Liver (tissue), 9 donors: ENCODE measurements around the gene MPPED2. TPM values are rescaled to one million over a fixed set of nuclear protein-coding genes. Genes with fewer than 3 reads are reported as not detected.

Source experiments
- DNase-seq: peaks from one replicate; pipeline ENCODE4 v3.0.0-alpha.2; 2017; ENCODE audit warnings: low spot score
- H3K27ac ChIP-seq, 2 donors: one replicate each; pipeline ENCODE4 v1.7.0; 2013; ENCODE audit warnings: inconsistent platforms in 2 of 2, low read length in 2 of 2, control low read depth in 1 of 2, low read depth in 1 of 2, mild to moderate bottlenecking in 1 of 2
- H3K27me3 ChIP-seq, 4 donors: one replicate each; pipeline versions ENCODE4 v1.6.1 to v1.7.0; 2013; ENCODE audit warnings: low read length in 3 of 4, inconsistent platforms in 1 of 4, mild to moderate bottlenecking in 1 of 4, moderate library complexity in 1 of 4; ENCODE audit not compliant: control insufficient read depth in 4 of 4, insufficient read depth in 4 of 4
- H3K36me3 ChIP-seq, 4 donors: one replicate each; pipeline versions ENCODE4 v1.6.1 to v1.7.0; 2013; ENCODE audit warnings: low read length in 3 of 4, mild to moderate bottlenecking in 3 of 4, low read depth in 1 of 4, moderate library complexity in 1 of 4; ENCODE audit not compliant: control insufficient read depth in 4 of 4, insufficient read depth in 3 of 4
- H3K4me1 ChIP-seq, 4 donors: one replicate each; pipeline versions ENCODE4 v1.6.1 to v1.7.0; 2013; ENCODE audit warnings: low read length in 3 of 4, mild to moderate bottlenecking in 3 of 4, moderate library complexity in 1 of 4; ENCODE audit not compliant: control insufficient read depth in 4 of 4, insufficient read depth in 4 of 4
- H3K4me3 ChIP-seq, 3 donors: one replicate each; pipeline versions ENCODE4 v1.6.1 to v1.7.0; 2013; ENCODE audit warnings: low read length in 3 of 3, control low read depth in 1 of 3, low read depth in 1 of 3, mild to moderate bottlenecking in 1 of 3
- H3K9ac ChIP-seq, 2 donors: one replicate each; pipeline ENCODE4 v1.7.0; 2013; ENCODE audit warnings: low read length in 2 of 2, mild to moderate bottlenecking in 2 of 2, moderate library complexity in 2 of 2, control low read depth in 1 of 2, low read depth in 1 of 2
- H3K9me3 ChIP-seq, 4 donors: one replicate each; pipeline versions ENCODE4 v1.6.1 to v1.7.0; 2013; ENCODE audit warnings: low read length in 3 of 4; ENCODE audit not compliant: control insufficient read depth in 4 of 4
- ATF3 ChIP-seq: IDR thresholded peaks from 2 replicates; pipeline ENCODE4 v1.6.1; 2016; ENCODE audit warnings: antibody characterized with exemption
- EGR1 ChIP-seq, 2 donors: IDR thresholded peaks; 2 replicates each; pipeline ENCODE4 v1.6.1; 2016 to 2018; ENCODE audit warnings: antibody characterized with exemption in 2 of 2, low read depth in 2 of 2
- FOXA1 ChIP-seq: IDR thresholded peaks from 2 replicates; pipeline ENCODE4 v1.6.1; 2016; ENCODE audit warnings: antibody characterized with exemption
- FOXA2 ChIP-seq: IDR thresholded peaks from 2 replicates; pipeline ENCODE4 v1.6.1; 2016; ENCODE audit warnings: antibody characterized with exemption
- GABPA ChIP-seq, 2 donors: IDR thresholded peaks in 1 of 2; conservative IDR thresholded peaks in 1 of 2; 2 replicates each; pipeline ENCODE4 v1.6.1; 2016; ENCODE audit warnings: antibody characterized with exemption in 2 of 2, mild to moderate bottlenecking in 1 of 2, moderate library complexity in 1 of 2
- HNF4A ChIP-seq, 2 donors: conservative IDR thresholded peaks; 2 replicates each; pipeline ENCODE4 v1.6.1; 2016; ENCODE audit warnings: antibody characterized with exemption in 2 of 2, mild to moderate bottlenecking in 2 of 2
- HNF4G ChIP-seq: IDR thresholded peaks from 2 replicates; pipeline ENCODE4 v1.6.1; 2016; ENCODE audit warnings: antibody characterized with exemption
- JUND ChIP-seq, 2 donors: IDR thresholded peaks; 2 replicates each; pipeline ENCODE4 v1.6.1; 2016; ENCODE audit warnings: antibody characterized with exemption in 2 of 2
- NR2F2 ChIP-seq: IDR thresholded peaks from 2 replicates; pipeline ENCODE4 v1.6.1; 2016; ENCODE audit warnings: antibody characterized with exemption
- RAD21 ChIP-seq, 2 donors: IDR thresholded peaks; 2 replicates each; pipeline ENCODE4 v1.6.1; 2016; ENCODE audit warnings: antibody characterized with exemption in 2 of 2, mild to moderate bottlenecking in 2 of 2
- RXRA ChIP-seq, 2 donors: IDR thresholded peaks; 2 replicates each; pipeline ENCODE4 v1.6.1; 2017 to 2018; ENCODE audit warnings: antibody characterized with exemption in 2 of 2, mild to moderate bottlenecking in 1 of 2
- SP1 ChIP-seq: IDR thresholded peaks from 2 replicates; pipeline ENCODE4 v1.6.1; 2018; ENCODE audit warnings: antibody characterized with exemption, mild to moderate bottlenecking
- TAF1 ChIP-seq: conservative IDR thresholded peaks from 2 replicates; pipeline ENCODE4 v1.6.1; 2016; ENCODE audit warnings: antibody characterized with exemption, mild to moderate bottlenecking
- YY1 ChIP-seq: IDR thresholded peaks from 2 replicates; pipeline ENCODE4 v1.6.1; 2016; ENCODE audit warnings: antibody characterized with exemption, mild to moderate bottlenecking
- WGBS: extraction: QIAGEN DNeasy Blood & Tissue Kit; methylation state at CpG from one replicate; pipeline ENCODE4 v1.1.7; 2013; 5-methylcytosine and 5-hydroxymethylcytosine counted together
- polyA plus RNA-seq, 2 donors: library from polyadenylated mRNA; stranded (reverse) in 1 of 2; unstranded in 1 of 2; fragments of 200-250 nt in 1 of 2; fragments of >200 nt in 1 of 2; fragmentation: Nextera tagmentation in 1 of 2; extraction: Ambion mirVana in 1 of 2; gene quantifications; one replicate each; pipeline versions ENCODE4 v1.2.1 to v1.2.3, GENCODE V29; 2013 to 2015
- total RNA-seq, 2 donors: library from RNA; depleted of rRNA; stranded (reverse); fragments of >200 nt; gene quantifications; one replicate each; pipeline ENCODE4 v1.2.3, GENCODE V29; 2014
- TF ChIP-seq, protein P1 (sequence below): IDR thresholded peaks from 2 replicates; pipeline ENCODE4 v1.6.1; 2016; ENCODE audit warnings: antibody characterized with exemption
- TF ChIP-seq, protein P2 (sequence below): fragments of 150-350 bp; IDR thresholded peaks from 2 replicates; pipeline ENCODE4 v1.5.1; 2017; ENCODE audit warnings: improper control_type of control experiment, low read depth, low read length; ENCODE audit not compliant: missing input control
- TF ChIP-seq, protein P3 (sequence below): IDR thresholded peaks from 2 replicates; pipeline ENCODE4 v1.6.1; 2016; ENCODE audit warnings: antibody characterized with exemption
- TF ChIP-seq, protein P4 (sequence below): IDR thresholded peaks from 2 replicates; pipeline ENCODE4 v1.6.1; 2016; ENCODE audit warnings: antibody characterized with exemption, mild to moderate bottlenecking
- donor health status: healthy.
- donor health status: healthy.
- donor health status: healthy.
- donor health status: healthy.
- donor health status: healthy.

MPPED2 gene
- total and polyA plus RNA-seq, 4 donors = 0.22 to 1.6 (median 0.47) TPM

DNA sequence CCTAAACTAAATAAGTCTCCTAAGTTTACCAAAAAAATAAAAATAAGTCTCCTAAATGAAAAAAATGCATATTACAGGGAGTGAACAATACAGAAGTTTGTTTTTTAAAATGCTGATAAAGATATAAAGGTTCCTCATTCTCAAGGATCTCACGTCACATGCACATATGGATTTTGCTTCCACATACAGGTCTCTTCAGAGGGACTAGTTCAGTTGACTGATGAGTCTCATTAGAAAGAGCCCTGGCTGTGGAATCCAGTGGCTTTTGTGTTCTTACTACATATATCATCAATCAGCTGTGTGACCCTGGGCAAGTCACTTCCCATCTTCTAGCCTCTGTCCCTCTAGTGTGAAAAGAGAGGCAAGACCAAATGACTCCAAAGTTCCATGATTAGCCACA, 43.1 kb downstream of the MPPED2 start:
- H3K27me3 ChIP-seq = no peaks in the 10 kb centered on the region
- DNase-seq = no peak
- H3K9ac ChIP-seq = no peak overlapping the region
- H3K4me1 ChIP-seq = peaks cover 0 to 5% (median under 1%) of the 10 kb centered on the region in 4 donors
- TF ChIP-seq, protein P1, sequence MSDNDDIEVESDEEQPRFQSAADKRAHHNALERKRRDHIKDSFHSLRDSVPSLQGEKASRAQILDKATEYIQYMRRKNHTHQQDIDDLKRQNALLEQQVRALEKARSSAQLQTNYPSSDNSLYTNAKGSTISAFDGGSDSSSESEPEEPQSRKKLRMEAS = no peak
- TF ChIP-seq, protein P2, sequence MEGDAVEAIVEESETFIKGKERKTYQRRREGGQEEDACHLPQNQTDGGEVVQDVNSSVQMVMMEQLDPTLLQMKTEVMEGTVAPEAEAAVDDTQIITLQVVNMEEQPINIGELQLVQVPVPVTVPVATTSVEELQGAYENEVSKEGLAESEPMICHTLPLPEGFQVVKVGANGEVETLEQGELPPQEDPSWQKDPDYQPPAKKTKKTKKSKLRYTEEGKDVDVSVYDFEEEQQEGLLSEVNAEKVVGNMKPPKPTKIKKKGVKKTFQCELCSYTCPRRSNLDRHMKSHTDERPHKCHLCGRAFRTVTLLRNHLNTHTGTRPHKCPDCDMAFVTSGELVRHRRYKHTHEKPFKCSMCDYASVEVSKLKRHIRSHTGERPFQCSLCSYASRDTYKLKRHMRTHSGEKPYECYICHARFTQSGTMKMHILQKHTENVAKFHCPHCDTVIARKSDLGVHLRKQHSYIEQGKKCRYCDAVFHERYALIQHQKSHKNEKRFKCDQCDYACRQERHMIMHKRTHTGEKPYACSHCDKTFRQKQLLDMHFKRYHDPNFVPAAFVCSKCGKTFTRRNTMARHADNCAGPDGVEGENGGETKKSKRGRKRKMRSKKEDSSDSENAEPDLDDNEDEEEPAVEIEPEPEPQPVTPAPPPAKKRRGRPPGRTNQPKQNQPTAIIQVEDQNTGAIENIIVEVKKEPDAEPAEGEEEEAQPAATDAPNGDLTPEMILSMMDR = no peak
- TF ChIP-seq SP1 (no peak), ATF3 (no peak), NR2F2 (no peak), EGR1 (IDR thresholded peaks at IDR 0.05; ENCODE audit: low read depth in 2 of 2) (no peak), GABPA (IDR thresholded peaks at IDR 0.05 in 1 of 2, conservative IDR thresholded peaks at IDR 0.05 in 1 of 2) (no peak), TAF1 (no peak), RAD21 (IDR thresholded peaks at IDR 0.05) (no peak), FOXA2 (no peak), HNF4A (conservative IDR thresholded peaks at IDR 0.05) (no peak), HNF4G (no peak), JUND (IDR thresholded peaks at IDR 0.05) (no peak), RXRA (IDR thresholded peaks at IDR 0.05) (no peak), FOXA1 (no peak), YY1 (no peak)
- TF ChIP-seq, protein P3, sequence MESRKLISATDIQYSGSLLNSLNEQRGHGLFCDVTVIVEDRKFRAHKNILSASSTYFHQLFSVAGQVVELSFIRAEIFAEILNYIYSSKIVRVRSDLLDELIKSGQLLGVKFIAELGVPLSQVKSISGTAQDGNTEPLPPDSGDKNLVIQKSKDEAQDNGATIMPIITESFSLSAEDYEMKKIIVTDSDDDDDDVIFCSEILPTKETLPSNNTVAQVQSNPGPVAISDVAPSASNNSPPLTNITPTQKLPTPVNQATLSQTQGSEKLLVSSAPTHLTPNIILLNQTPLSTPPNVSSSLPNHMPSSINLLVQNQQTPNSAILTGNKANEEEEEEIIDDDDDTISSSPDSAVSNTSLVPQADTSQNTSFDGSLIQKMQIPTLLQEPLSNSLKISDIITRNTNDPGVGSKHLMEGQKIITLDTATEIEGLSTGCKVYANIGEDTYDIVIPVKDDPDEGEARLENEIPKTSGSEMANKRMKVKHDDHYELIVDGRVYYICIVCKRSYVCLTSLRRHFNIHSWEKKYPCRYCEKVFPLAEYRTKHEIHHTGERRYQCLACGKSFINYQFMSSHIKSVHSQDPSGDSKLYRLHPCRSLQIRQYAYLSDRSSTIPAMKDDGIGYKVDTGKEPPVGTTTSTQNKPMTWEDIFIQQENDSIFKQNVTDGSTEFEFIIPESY = no peak
- TF ChIP-seq, protein P4, sequence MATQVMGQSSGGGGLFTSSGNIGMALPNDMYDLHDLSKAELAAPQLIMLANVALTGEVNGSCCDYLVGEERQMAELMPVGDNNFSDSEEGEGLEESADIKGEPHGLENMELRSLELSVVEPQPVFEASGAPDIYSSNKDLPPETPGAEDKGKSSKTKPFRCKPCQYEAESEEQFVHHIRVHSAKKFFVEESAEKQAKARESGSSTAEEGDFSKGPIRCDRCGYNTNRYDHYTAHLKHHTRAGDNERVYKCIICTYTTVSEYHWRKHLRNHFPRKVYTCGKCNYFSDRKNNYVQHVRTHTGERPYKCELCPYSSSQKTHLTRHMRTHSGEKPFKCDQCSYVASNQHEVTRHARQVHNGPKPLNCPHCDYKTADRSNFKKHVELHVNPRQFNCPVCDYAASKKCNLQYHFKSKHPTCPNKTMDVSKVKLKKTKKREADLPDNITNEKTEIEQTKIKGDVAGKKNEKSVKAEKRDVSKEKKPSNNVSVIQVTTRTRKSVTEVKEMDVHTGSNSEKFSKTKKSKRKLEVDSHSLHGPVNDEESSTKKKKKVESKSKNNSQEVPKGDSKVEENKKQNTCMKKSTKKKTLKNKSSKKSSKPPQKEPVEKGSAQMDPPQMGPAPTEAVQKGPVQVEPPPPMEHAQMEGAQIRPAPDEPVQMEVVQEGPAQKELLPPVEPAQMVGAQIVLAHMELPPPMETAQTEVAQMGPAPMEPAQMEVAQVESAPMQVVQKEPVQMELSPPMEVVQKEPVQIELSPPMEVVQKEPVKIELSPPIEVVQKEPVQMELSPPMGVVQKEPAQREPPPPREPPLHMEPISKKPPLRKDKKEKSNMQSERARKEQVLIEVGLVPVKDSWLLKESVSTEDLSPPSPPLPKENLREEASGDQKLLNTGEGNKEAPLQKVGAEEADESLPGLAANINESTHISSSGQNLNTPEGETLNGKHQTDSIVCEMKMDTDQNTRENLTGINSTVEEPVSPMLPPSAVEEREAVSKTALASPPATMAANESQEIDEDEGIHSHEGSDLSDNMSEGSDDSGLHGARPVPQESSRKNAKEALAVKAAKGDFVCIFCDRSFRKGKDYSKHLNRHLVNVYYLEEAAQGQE = no peak
- H3K27ac ChIP-seq = no peak overlapping the region
- H3K9me3 ChIP-seq = no peaks in the 10 kb centered on the region
- H3K36me3 ChIP-seq = no peaks in the 10 kb centered on the region
- no peak overlapping the region for H3K4me3 ChIP-seq
- 96% methylated on average over 1 of the region's 1 CpG for WGBS
